HG02970 (cell line): ENCODE measurements around the gene PRRC1.

Source experiments
- ATAC-seq: cut with Tn5 transposase; IDR thresholded peaks from one replicate; pipeline ENCODE4 v1.9.1; 2021; ENCODE audit warnings: mild to moderate bottlenecking, moderate library complexity, moderate number of reproducible peaks; ENCODE audit not compliant: unreplicated experiment, low FRiP score

Gene PRRC1

GRCh38 chr5:127574852-127575679 is 57.6 kb downstream of the PRRC1 start:
- no peak for ATAC-seq

- ATAC-seq = no peak
Measured at GRCh38 chr5:127577458-127577857, 60.0 kb downstream of the PRRC1 start.

GRCh38 chr5:127580731-127581130 is 63.3 kb downstream of the PRRC1 start:
- no peak for ATAC-seq

GRCh38 chr5:127581450-127581849 is 64.0 kb downstream of the PRRC1 start:
- ATAC-seq = no peak

- ATAC-seq = no peak
Measured at GRCh38 chr5:127582773-127583370, 65.4 kb downstream of the PRRC1 start.

GRCh38 chr5:127583866-127584265 is 66.4 kb downstream of the PRRC1 start:
- ATAC-seq = no peak

- ATAC-seq = peak; percentile 15
Measured at GRCh38 chr5:127585661-127586060, 68.2 kb downstream of the PRRC1 start.

GRCh38 chr5:127586066-127586770 is 68.8 kb downstream of the PRRC1 start:
- ATAC-seq = peak; percentile 75

- peak; percentile 37 for ATAC-seq
Measured at GRCh38 chr5:127586811-127587210, 69.4 kb downstream of the PRRC1 start.

GRCh38 chr5:127587246-127587917 is 69.9 kb downstream of the PRRC1 start:
- ATAC-seq = no peak

- no peak for ATAC-seq
Measured at GRCh38 chr5:127588368-127588767, 70.9 kb downstream of the PRRC1 start.

GRCh38 chr5:127589309-127590030 is 72.0 kb downstream of the PRRC1 start:
- no peak for ATAC-seq

GRCh38 chr5:127590156-127590722 is 72.8 kb downstream of the PRRC1 start:
- ATAC-seq = no peak

- ATAC-seq = no peak
Measured at GRCh38 chr5:127595484-127596368, 78.3 kb downstream of the PRRC1 start.

- no peak for ATAC-seq
Measured at GRCh38 chr5:127596501-127596900, 79.1 kb downstream of the PRRC1 start.

GRCh38 chr5:127599320-127599719 is 81.9 kb downstream of the PRRC1 start:
- ATAC-seq = no peak

- no peak for ATAC-seq
Measured at GRCh38 chr5:127599847-127600246, 82.4 kb downstream of the PRRC1 start.

- ATAC-seq = no peak
Measured at GRCh38 chr5:127601111-127601510, 83.7 kb downstream of the PRRC1 start.

GRCh38 chr5:127601601-127602000 is 84.2 kb downstream of the PRRC1 start:
- ATAC-seq = no peak
